GM06990 (cell line): ENCODE data around the gene ADGRG3.

ENCODE experiments used
- DNase-seq: peaks from one replicate; pipeline ENCODE4 v3.0.0-alpha.2; 2011; ENCODE audit not compliant: insufficient read length; ENCODE audit errors: extremely low read depth
- H3K27me3 ChIP-seq: replicated peaks from 2 replicates; pipeline ENCODE4 v1.6.0; 2011; ENCODE audit warnings: low read length; ENCODE audit not compliant: control insufficient read depth, insufficient read depth
- H3K36me3 ChIP-seq: 2 replicates; pipeline ENCODE4 v1.5.1; 2011; ENCODE audit warnings: low read length; ENCODE audit not compliant: control insufficient read depth, insufficient read depth
- H3K4me3 ChIP-seq: replicated peaks from 2 replicates; pipeline ENCODE4 v1.5.1; 2011; ENCODE audit warnings: low read depth, mild to moderate bottlenecking, control low read depth, low read length
- TF ChIP-seq, protein P1 (sequence below): IDR thresholded peaks from 2 replicates; pipeline ENCODE4 v1.5.1; 2011; ENCODE audit warnings: low read length, control low read depth, mild to moderate bottlenecking, inconsistent platforms; ENCODE audit not compliant: insufficient read depth, poor library complexity, severe bottlenecking

Gene ADGRG3

DNA sequence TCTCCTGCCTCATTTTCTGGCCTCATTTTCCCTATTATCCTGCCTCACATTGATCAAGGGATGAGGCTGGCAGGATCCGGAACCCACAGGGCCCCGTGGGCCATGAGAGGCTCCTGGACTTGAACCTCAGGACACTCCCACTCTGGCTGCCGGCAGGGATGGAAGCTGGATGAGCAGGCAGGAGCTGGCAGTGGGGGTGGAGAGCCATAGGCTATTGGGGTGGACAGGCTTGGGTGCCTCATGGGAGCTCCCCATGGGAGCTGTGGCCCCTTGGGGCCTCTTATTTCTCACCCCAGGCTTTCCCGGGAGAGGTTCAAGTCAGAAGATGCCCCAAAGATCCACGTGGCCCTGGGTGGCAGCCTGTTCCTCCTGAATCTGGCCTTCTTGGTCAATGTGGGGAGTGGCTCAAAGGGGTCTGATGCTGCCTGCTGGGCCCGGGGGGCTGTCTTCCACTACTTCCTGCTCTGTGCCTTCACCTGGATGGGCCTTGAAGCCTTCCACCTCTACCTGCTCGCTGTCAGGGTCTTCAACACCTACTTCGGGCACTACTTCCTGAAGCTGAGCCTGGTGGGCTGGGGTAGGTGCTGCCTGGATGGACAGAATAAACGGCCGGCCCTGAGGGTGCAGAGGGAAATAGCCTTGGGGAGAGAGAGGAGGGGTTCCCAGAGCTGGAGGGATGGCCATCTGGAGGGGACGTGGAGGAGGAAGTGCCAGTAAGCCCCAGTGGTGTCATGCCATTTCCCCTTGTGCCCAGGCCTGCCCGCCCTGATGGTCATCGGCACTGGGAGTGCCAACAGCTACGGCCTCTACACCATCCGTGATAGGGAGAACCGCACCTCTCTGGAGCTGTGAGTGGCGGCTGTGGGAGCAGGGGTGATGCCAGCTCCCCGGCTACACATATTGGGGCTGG is 15.8 kb downstream of the ADGRG3 start:
- DNase-seq = no peak
- no peaks in the 10 kb centered on the region; the same call in 1 of the 2 replicates for H3K27me3 ChIP-seq
- no peaks in the 10 kb centered on the region for H3K36me3 ChIP-seq
- TF ChIP-seq, protein P1, sequence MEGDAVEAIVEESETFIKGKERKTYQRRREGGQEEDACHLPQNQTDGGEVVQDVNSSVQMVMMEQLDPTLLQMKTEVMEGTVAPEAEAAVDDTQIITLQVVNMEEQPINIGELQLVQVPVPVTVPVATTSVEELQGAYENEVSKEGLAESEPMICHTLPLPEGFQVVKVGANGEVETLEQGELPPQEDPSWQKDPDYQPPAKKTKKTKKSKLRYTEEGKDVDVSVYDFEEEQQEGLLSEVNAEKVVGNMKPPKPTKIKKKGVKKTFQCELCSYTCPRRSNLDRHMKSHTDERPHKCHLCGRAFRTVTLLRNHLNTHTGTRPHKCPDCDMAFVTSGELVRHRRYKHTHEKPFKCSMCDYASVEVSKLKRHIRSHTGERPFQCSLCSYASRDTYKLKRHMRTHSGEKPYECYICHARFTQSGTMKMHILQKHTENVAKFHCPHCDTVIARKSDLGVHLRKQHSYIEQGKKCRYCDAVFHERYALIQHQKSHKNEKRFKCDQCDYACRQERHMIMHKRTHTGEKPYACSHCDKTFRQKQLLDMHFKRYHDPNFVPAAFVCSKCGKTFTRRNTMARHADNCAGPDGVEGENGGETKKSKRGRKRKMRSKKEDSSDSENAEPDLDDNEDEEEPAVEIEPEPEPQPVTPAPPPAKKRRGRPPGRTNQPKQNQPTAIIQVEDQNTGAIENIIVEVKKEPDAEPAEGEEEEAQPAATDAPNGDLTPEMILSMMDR = no peak
- no peak overlapping the region for H3K4me3 ChIP-seq

DNA sequence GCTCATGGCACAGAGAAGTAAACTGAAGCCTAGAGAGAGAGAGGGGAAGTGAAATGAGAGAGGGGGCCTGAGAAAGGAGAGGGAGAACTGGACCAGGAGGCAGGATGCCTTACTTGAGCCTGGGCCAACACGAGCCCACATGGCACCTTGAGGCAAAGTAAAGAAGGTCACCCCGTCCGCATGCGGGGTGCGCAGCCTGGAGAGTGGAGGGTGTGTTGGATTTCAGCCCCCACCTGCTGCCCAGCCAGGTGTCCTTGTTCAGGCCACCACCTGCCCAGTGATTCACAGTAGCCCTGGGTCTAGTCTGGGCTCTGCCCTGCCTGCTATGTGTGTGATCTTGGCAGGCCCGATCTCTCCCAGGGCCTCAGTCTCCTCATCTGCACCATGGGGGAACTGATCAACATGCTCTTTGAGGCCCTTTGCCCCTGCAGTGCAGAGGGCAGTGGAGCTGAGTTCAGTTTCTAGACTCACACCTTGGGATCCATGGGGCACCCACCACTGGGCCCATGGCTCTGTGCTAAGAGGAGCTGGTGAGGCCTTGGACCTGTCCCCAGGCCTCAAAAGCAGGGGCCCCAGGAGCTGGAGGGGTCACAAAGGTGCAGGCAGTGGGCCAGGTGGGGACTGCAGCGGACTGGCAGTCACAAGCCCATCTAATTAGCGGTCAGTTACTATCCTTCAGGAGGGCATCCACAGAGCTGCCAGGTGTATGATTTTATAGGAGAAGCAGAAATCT is 16.7 kb downstream of the ADGRG3 start:
- no peaks in the 10 kb centered on the region; the same call in 1 of the 2 replicates for H3K27me3 ChIP-seq
- H3K36me3 ChIP-seq = no peaks in the 10 kb centered on the region
- DNase-seq = no peak
- H3K4me3 ChIP-seq = no peak overlapping the region
- TF ChIP-seq, protein P1 = no peak

DNA sequence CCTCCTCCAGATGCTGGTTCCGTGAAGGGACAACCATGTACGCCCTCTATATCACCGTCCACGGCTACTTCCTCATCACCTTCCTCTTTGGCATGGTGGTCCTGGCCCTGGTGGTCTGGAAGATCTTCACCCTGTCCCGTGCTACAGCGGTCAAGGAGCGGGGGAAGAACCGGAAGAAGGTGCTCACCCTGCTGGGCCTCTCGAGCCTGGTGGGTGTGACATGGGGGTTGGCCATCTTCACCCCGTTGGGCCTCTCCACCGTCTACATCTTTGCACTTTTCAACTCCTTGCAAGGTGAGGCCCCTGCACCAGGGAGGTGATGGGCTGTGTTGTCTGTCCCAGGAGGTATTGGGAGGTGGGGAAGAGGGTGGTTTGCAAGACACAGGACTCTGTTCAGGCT is 17.5 kb downstream of the ADGRG3 start:
- H3K36me3 ChIP-seq = no peaks in the 10 kb centered on the region
- H3K27me3 ChIP-seq = no peaks in the 10 kb centered on the region; the same call in 1 of the 2 replicates
- no peak for DNase-seq
- H3K4me3 ChIP-seq = no peak overlapping the region
- TF ChIP-seq, protein P1 = no peak

DNA sequence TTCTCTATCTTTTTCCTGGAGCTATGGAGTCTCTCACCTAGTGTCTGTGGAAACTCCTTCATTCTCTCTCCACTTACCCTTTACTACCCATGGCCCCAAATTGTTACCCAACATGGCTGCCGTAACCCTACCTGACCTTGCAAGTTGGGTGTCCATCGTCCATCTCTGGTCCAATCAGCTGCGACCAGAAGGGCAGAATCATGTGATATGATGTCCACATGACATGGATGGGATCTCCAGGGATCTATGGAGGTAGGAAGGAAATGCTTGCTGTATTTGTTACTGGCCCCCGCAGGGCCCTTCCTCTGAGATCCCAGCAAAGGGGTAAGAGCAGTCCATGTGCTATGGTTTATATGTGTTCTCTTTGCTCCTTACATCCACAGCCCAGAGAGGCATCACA is 18.5 kb downstream of the ADGRG3 start:
- H3K4me3 ChIP-seq = no peak overlapping the region
- TF ChIP-seq, protein P1 = no peak
- H3K27me3 ChIP-seq = no peaks in the 10 kb centered on the region; the same call in 1 of the 2 replicates
- no peak for DNase-seq
- H3K36me3 ChIP-seq = no peaks in the 10 kb centered on the region

DNA sequence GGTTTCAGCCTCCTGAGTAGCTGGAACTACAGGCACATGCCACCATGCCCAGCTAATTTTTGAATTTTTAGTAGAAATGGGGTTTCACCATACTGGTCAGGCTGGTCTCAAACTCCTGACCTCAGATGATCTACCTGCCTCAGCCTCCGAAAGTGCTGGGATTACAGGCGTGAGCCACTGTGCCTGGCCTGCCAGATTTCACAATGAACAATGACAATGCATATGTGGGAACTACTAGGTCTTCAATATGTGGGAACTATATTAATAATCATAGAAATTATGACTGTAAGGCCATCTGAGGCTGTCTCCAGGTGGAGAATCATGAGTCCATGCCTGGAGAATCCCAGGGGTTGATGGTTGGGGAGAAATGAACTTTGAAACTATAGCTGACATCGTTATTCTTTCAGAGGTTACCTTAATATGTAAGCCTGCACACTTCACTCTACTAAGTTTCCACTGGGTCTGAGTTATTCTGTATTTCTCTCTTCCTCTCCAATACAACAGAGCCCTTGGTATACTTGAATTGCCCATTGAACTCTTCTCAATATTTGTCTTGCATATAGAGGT is 19.3 kb downstream of the ADGRG3 start:
- TF ChIP-seq, protein P1 = no peak
- Histone ChIP-seq H3K4me3 (no peak overlapping the region), H3K36me3 (no peaks in the 10 kb centered on the region), H3K27me3 (no peaks in the 10 kb centered on the region; the same call in 1 of the 2 replicates)
- DNase-seq = no peak
